A549 (cell line): ENCODE results near the gene NAGPA. TPM values are rescaled to one million over a fixed set of nuclear protein-coding genes. Genes with fewer than 3 reads are reported as not detected.

Experiments used
- ATAC-seq, 2 experiments: fragments of 200-7000 bp in 1 of 2; fragments of >200 bp in 1 of 2; cut with Nextera tagmentation in 1 of 2; cut with Tn5 transposase in 1 of 2; 3 replicates each; pipeline versions ENCODE4 v1.8.0 to v1.9.1; 2018 to 2020; ENCODE audit warnings: mild to moderate bottlenecking in 1 of 2, moderate library complexity in 1 of 2
- CTCF ChIA-PET: fragments of 300-600 bp; sonication (Branson Sonifier 250); formaldehyde crosslinking; extraction: SDS; loops from one replicate; lab custom pipeline; 2021; ENCODE audit warnings: antibody characterized with exemption, inconsistent platforms; lab: Yijun Ruan, JAX
- POLR2A ChIA-PET: fragments of 350-600 bp; formaldehyde crosslinking; extraction: SDS; loops from one replicate; lab custom pipeline; 2021; ENCODE audit warnings: antibody characterized with exemption, inconsistent platforms; lab: Yijun Ruan, JAX
- DNase-seq, 2 experiments: peaks; one replicate each; pipeline versions ENCODE4 v3.0.0 to v3.0.0-alpha.2; 2011 to 2016; ENCODE audit warnings: low read depth in 1 of 2, low spot score in 1 of 2
- FAIRE-seq: peaks from 2 replicates; lab custom pipeline; 2011; peaks lifted over from hg19 to GRCh38; lab: Jason Lieb, UNC
- H3K27ac ChIP-seq, 2 experiments: fragments of >200 bp; sonication (Bioruptor Twin); formaldehyde crosslinking; 3 replicates each; pipeline ENCODE4 v1.5.1; 2016 to 2017
- H3K4me1 ChIP-seq: fragments of >200 bp; sonication (Bioruptor Twin); formaldehyde crosslinking; 3 replicates; pipeline ENCODE4 v1.6.1; 2016
- H3K4me2 ChIP-seq: fragments of >200 bp; sonication (Bioruptor Twin); formaldehyde crosslinking; 3 replicates; pipeline ENCODE4 v1.6.1; 2016
- H3K4me3 ChIP-seq: fragments of >200 bp; sonication (Bioruptor Twin); formaldehyde crosslinking; 3 replicates; pipeline ENCODE4 v1.5.1; 2016
- H3K9me3 ChIP-seq: fragments of >200 bp; sonication (Bioruptor Twin); formaldehyde crosslinking; 3 replicates; pipeline ENCODE4 v1.6.1; 2016
- BHLHE40 ChIP-seq: IDR thresholded peaks from 2 replicates; pipeline ENCODE4 v1.6.1; 2012; ENCODE audit warnings: low read depth, low read length, inconsistent platforms
- CBX2 ChIP-seq: fragments of 200-600 bp; sonication (generic); IDR thresholded peaks from 2 replicates; pipeline ENCODE4 v1.6.1; 2016; ENCODE audit warnings: low read depth, mild to moderate bottlenecking, borderline replicate concordance
- CBX8 ChIP-seq: fragments of 200-600 bp; sonication (generic); IDR thresholded peaks from 2 replicates; pipeline ENCODE4 v1.6.1; 2016
- E2F6 ChIP-seq: IDR thresholded peaks from 2 replicates; pipeline ENCODE4 v1.6.1; 2012; ENCODE audit warnings: low read depth, borderline replicate concordance
- EP300 ChIP-seq, 2 experiments: fragments of >200 bp; sonication (Bioruptor Twin); formaldehyde crosslinking; IDR thresholded peaks; 2 replicates in 1 of 2; 3 replicates in 1 of 2; pipeline ENCODE4 v1.6.1; 2016 to 2017
- ESRRA ChIP-seq: fragments of 150-350 bp; IDR thresholded peaks from 2 replicates; pipeline ENCODE4 v1.6.1; 2014; ENCODE audit warnings: mild to moderate bottlenecking, low read length, borderline replicate concordance
- FOSB ChIP-seq: fragments of 250-450 bp; sonication (Bioruptor Pico); IDR thresholded peaks from 2 replicates; pipeline ENCODE4 v1.5.0; 2020; ENCODE audit warnings: mild to moderate bottlenecking, moderate library complexity
- FOXS1 ChIP-seq: fragments of 250-450 bp; sonication (Bioruptor Pico); IDR thresholded peaks from 2 replicates; pipeline ENCODE4 v1.5.0; 2020; ENCODE audit warnings: mild to moderate bottlenecking, moderate library complexity
- HDAC2 ChIP-seq: fragments of 200-600 bp; sonication (generic); IDR thresholded peaks from 2 replicates; pipeline ENCODE4 v1.6.1; 2016
- KDM5A ChIP-seq: fragments of 200-600 bp; sonication (generic); IDR thresholded peaks from 2 replicates; pipeline ENCODE4 v1.6.1; 2016; ENCODE audit warnings: antibody characterized with exemption, mild to moderate bottlenecking
- MAFK ChIP-seq: fragments of 450-650 bp; IDR thresholded peaks from 2 replicates; pipeline ENCODE4 v1.6.1; 2014; ENCODE audit not compliant: partially characterized antibody
- MAX ChIP-seq: IDR thresholded peaks from 2 replicates; pipeline ENCODE4 v1.6.1; 2012
- MYC ChIP-seq: IDR thresholded peaks from 2 replicates; pipeline ENCODE4 v1.6.1; 2012; ENCODE audit warnings: mild to moderate bottlenecking, inconsistent platforms, low read length, improper control_type of control experiment, borderline replicate concordance
- NFE2L2 ChIP-seq: fragments of 150-350 bp; conservative IDR thresholded peaks from 2 replicates; pipeline ENCODE4 v1.6.1; 2014; ENCODE audit warnings: low read length
- PBX3 ChIP-seq: IDR thresholded peaks from 2 replicates; pipeline ENCODE4 v1.6.1; 2012
- PHF8 ChIP-seq: fragments of 200-600 bp; sonication (generic); IDR thresholded peaks from 2 replicates; pipeline ENCODE4 v1.6.1; 2016; ENCODE audit warnings: low read depth, mild to moderate bottlenecking, antibody characterized with exemption, moderate library complexity, borderline replicate concordance
- POLR2A ChIP-seq: IDR thresholded peaks from 2 replicates; pipeline ENCODE4 v1.6.1; 2012; ENCODE audit warnings: mild to moderate bottlenecking, low read length
- POLR2AphosphoS2 ChIP-seq: conservative IDR thresholded peaks from 2 replicates; pipeline ENCODE4 v1.6.1; 2012; ENCODE audit warnings: low read length, improper control_type of control experiment, inconsistent platforms
- RAD21 ChIP-seq, 2 experiments: fragments of >200 bp in 1 of 2; sonication (Bioruptor Twin) in 1 of 2; formaldehyde crosslinking in 1 of 2; IDR thresholded peaks in 1 of 2; conservative IDR thresholded peaks in 1 of 2; 2 replicates in 1 of 2; 3 replicates in 1 of 2; pipeline ENCODE4 v1.6.1; 2012 to 2018; ENCODE audit warnings: inconsistent platforms in 1 of 2
- RCOR1 ChIP-seq: fragments of 150-350 bp; IDR thresholded peaks from 2 replicates; pipeline ENCODE4 v1.6.1; 2014; ENCODE audit warnings: antibody characterized with exemption, low read length, low read depth
- RFX5 ChIP-seq: fragments of 450-650 bp; IDR thresholded peaks from 2 replicates; pipeline ENCODE4 v1.7.1; 2014; ENCODE audit warnings: antibody characterized with exemption, mild to moderate bottlenecking, moderate library complexity
- RNF2 ChIP-seq: fragments of 200-600 bp; sonication (generic); IDR thresholded peaks from 2 replicates; pipeline ENCODE4 v1.6.1; 2016; ENCODE audit warnings: low read depth, mild to moderate bottlenecking, antibody characterized with exemption, moderate library complexity, borderline replicate concordance
- SREBF2 ChIP-seq: fragments of 450-650 bp; IDR thresholded peaks from 2 replicates; pipeline ENCODE4 v1.6.1; 2014; ENCODE audit warnings: mild to moderate bottlenecking, moderate library complexity
- ZFP36 ChIP-seq: fragments of 450-650 bp; IDR thresholded peaks from 2 replicates; pipeline ENCODE4 v1.6.1; 2014; ENCODE audit warnings: borderline replicate concordance; ENCODE audit not compliant: partially characterized antibody
- ZSCAN20 ChIP-seq: fragments of 250-450 bp; sonication (Bioruptor Pico); IDR thresholded peaks from 2 replicates; pipeline ENCODE4 v1.8.0; 2022; ENCODE audit warnings: mild to moderate bottlenecking, moderate library complexity
- WGBS: methylation state at CpG from one replicate; pipeline ENCODE4 v1.1.6; 2017; ENCODE audit errors: missing lambda C conversion rate; 5-methylcytosine and 5-hydroxymethylcytosine counted together
- polyA plus RNA-seq, 4 experiments: library from polyadenylated mRNA; depleted of rRNA in 3 of 4; stranded (reverse); fragments of >200 nt; fragmentation: RNase III in 1 of 4; extraction: RNeasy Plus Mini Kit Qiagen cat#74134 plus additional on column Dnase treatment in 1 of 4; gene quantifications; 2 replicates in 3 of 4; 3 replicates in 1 of 4; pipeline ENCODE4 v1.2.3, GENCODE V29; 2011 to 2017
- TF ChIP-seq, protein P1 (sequence below): fragments of 200-600 bp; sonication (generic); IDR thresholded peaks from 2 replicates; pipeline ENCODE4 v1.6.1; 2016; ENCODE audit warnings: antibody characterized with exemption, mild to moderate bottlenecking, moderate library complexity
- TF ChIP-seq, protein P2 (sequence below): fragments of 250-450 bp; sonication (Bioruptor Pico); IDR thresholded peaks from 2 replicates; pipeline ENCODE4 v1.5.0; 2021; ENCODE audit warnings: mild to moderate bottlenecking, moderate library complexity, borderline replicate concordance

Gene NAGPA
- polyA plus RNA-seq, 2 of the 4 experiments (the other 2 are of a cell fraction): 6.5 to 17.3 TPM

- 73% methylated on average over 19 of the region's 19 CpGs for WGBS
- no peak for ATAC-seq
- CTCF ChIA-PET: no interaction called here
Observed at GRCh38 chr16:5000573-5001001, 33.1 kb downstream of the NAGPA start.

DNA sequence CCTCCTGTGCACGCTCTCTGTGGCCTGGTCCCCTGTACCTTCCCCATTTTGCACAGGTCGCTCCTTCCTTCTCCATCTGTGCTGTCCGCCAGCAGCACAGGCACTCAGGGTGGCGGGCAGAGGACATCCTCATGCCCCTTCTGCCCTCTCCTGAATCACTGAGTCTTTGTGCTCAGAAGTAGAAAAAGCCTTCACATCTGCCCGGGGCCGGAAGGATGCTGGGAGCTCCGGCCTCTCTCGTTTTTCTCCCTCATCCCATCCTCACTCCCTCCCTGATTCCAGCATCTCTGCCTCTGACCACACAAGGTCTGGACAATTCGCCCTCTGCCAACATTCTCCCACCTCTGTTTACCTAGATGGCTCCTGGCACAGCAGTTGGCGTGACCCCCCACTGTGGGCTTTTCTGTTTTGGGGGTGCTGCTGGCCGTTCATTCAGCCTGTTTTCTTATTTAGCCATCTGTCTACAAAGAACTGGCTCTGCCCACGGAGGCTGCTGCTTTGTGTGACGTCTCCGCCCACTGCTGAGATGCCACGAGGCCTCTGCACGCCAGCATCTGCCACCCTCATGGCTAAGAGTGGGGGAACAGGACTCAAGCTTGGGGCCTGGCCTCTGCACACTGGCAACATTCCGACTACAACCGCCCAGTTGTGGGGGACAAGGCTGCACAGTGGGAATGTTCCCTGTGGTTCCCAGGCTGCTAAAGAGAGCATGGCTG lies 38.9 kb downstream of the NAGPA start:
- H3K9me3 ChIP-seq: no peaks in the 10 kb centered on the region
- no peaks in the 10 kb centered on the region for H3K4me1 ChIP-seq
- no peak for TF ChIP-seq PBX3
- no peak for TF ChIP-seq NFE2L2
- TF ChIP-seq RNF2: no peak
- TF ChIP-seq PHF8: no peak
- TF ChIP-seq MAFK: no peak
- no peak for TF ChIP-seq POLR2AphosphoS2
- TF ChIP-seq HDAC2: no peak
- no peak for TF ChIP-seq ESRRA
- TF ChIP-seq BHLHE40: no peak
- no peak for FAIRE-seq
- ChIA-PET CTCF (interaction anchor here (1.5 kb wide), 1 partner anchor 30 kb away, joined by 6 read pairs; no protein-coding TSS in a partner anchor), POLR2A (no interaction called here)
- H3K4me2 ChIP-seq: no peak overlapping the region
- DNase-seq: no peak
- 52% methylated on average over 18 of the region's 18 CpGs for WGBS
- H3K4me3 ChIP-seq: no peak overlapping the region
- ATAC-seq: 0 out of 6 replicates have a peak, but pooled peaks of 1 of the 2 experiments have one; percentile 38
- H3K27ac ChIP-seq: no peak overlapping the region

More at GRCh38 chr16:5000573-5001001, 33.1 kb downstream of the NAGPA start:
- Histone ChIP-seq H3K9me3 (no peaks in the 10 kb centered on the region), H3K4me1 (no peaks in the 10 kb centered on the region), H3K27ac (no peak overlapping the region), H3K4me3 (no peak overlapping the region), H3K4me2 (no peak overlapping the region)
- no peak for FAIRE-seq
- POLR2A ChIA-PET: no interaction called here
- DNase-seq: no peak
- TF ChIP-seq EP300 (IDR thresholded peaks at IDR 0.05) (no peak), KDM5A (no peak), RFX5 (no peak), SREBF2 (no peak), RAD21 (conservative IDR thresholded peaks at IDR 0.05 in 1 of 2, IDR thresholded peaks at IDR 0.05 in 1 of 2) (no peak), FOXS1 (CRISPR knock-in tag) (no peak), CBX2 (no peak), CBX8 (no peak), POLR2A (no peak), FOSB (CRISPR knock-in tag) (no peak)

DNA sequence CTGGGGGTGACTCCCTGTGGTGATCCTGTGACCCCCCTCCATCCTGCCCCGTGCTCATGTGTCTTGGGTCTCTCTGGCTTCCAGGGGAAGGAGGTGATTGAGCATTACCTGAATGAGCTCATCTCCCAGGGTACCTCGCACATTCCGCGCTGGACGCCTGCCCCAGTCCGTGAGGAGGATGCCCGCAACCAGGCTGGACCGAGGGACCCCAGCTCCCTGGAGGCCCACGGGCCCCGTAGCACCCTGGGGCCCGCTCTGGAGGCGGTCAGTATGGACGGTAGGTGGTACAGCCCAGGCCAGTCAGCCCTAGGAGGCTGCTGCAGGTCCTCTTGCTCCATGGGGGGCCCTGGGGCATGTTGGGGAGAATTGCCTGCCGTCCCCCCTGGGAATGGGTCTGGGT lies 42.0 kb downstream of the NAGPA start:
- FAIRE-seq (no peak), ATAC-seq (no peak), DNase-seq (no peak)
- Histone ChIP-seq H3K4me3 (no peak overlapping the region), H3K4me2 (no peak overlapping the region), H3K27ac (no peak overlapping the region), H3K9me3 (0 out of 3 replicates have a peak, but pooled peaks cover 5% of the 10 kb centered on the region), H3K4me1 (peaks cover 9% of the 10 kb centered on the region; the same call in 1 of the 3 replicates)
- POLR2A ChIA-PET: no interaction called here
- CTCF ChIA-PET: interaction anchor here (0.8 to 1.2 kb wide), 2 partner anchors 9 to 36 kb away, joined by 3 read pairs; no protein-coding TSS in a partner anchor
- 48% methylated on average over 13 of the region's 14 CpGs for WGBS
- TF ChIP-seq MYC (no peak), ZSCAN20 (CRISPR knock-in tag) (no peak), ESRRA (no peak), MAX (no peak), FOXS1 (CRISPR knock-in tag) (no peak), ZFP36 (no peak), SREBF2 (no peak), E2F6 (no peak), CBX2 (no peak), RCOR1 (no peak), RNF2 (no peak)
- TF ChIP-seq, protein P1, sequence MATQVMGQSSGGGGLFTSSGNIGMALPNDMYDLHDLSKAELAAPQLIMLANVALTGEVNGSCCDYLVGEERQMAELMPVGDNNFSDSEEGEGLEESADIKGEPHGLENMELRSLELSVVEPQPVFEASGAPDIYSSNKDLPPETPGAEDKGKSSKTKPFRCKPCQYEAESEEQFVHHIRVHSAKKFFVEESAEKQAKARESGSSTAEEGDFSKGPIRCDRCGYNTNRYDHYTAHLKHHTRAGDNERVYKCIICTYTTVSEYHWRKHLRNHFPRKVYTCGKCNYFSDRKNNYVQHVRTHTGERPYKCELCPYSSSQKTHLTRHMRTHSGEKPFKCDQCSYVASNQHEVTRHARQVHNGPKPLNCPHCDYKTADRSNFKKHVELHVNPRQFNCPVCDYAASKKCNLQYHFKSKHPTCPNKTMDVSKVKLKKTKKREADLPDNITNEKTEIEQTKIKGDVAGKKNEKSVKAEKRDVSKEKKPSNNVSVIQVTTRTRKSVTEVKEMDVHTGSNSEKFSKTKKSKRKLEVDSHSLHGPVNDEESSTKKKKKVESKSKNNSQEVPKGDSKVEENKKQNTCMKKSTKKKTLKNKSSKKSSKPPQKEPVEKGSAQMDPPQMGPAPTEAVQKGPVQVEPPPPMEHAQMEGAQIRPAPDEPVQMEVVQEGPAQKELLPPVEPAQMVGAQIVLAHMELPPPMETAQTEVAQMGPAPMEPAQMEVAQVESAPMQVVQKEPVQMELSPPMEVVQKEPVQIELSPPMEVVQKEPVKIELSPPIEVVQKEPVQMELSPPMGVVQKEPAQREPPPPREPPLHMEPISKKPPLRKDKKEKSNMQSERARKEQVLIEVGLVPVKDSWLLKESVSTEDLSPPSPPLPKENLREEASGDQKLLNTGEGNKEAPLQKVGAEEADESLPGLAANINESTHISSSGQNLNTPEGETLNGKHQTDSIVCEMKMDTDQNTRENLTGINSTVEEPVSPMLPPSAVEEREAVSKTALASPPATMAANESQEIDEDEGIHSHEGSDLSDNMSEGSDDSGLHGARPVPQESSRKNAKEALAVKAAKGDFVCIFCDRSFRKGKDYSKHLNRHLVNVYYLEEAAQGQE: no peak
- TF ChIP-seq, protein P2, sequence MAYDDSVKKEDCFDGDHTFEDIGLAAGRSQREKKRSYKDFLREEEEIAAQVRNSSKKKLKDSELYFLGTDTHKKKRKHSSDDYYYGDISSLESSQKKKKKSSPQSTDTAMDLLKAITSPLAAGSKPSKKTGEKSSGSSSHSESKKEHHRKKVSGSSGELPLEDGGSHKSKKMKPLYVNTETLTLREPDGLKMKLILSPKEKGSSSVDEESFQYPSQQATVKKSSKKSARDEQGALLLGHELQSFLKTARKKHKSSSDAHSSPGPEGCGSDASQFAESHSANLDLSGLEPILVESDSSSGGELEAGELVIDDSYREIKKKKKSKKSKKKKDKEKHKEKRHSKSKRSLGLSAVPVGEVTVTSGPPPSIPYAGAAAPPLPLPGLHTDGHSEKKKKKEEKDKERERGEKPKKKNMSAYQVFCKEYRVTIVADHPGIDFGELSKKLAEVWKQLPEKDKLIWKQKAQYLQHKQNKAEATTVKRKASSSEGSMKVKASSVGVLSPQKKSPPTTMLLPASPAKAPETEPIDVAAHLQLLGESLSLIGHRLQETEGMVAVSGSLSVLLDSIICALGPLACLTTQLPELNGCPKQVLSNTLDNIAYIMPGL (CRISPR knock-in tag): no peak
